Lung microvascular endothelial cell (primary cell): ENCODE measurements around the gene MON2. TPM values are rescaled to one million over a fixed set of nuclear protein-coding genes. Genes with fewer than 3 reads are reported as not detected.

Experiments
- DNase-seq, 2 donors: peaks; one replicate each; pipeline versions ENCODE4 v3.0.0 to v3.0.0-alpha.2; 2010; ENCODE audit warnings: low read depth in 2 of 2
- total RNA-seq: library from RNA; depleted of rRNA; stranded (reverse); fragments of >200 nt; gene quantifications from 2 replicates; pipeline ENCODE4 v1.2.1, GENCODE V29; 2014

MON2 gene
- total RNA-seq, 1 donor from 2014 or later = 18.3 TPM

- no peak for DNase-seq
Observed at GRCh38 chr12:62649412-62650138, 182.9 kb downstream of the MON2 start.

Other genes with a start within 250 kb of the MON2 start
- gene USP15, start 206.4 kb upstream of the MON2 start, total RNA-seq = 41.0 and 45.4 TPM in 2 replicates